ENCODE measurements around the gene SEMA6B.
A peak's percentile ranks its signal among the peaks of the same experiment; 100 is the strongest.
"Not testable (repeated sequence)": the region's sequence is repeated elsewhere in the genome, so short reads cannot be mapped to it uniquely, and the experiment has no call there.

Gene SEMA6B

GRCh38 chr19:4571305-4571917 lies 11.9 kb upstream of the SEMA6B start:
- DNase-seq = no peak

- no peak for DNase-seq
These were observed 11.4 kb upstream of the SEMA6B start for GRCh38 chr19:4570916-4571304.

- no peak for DNase-seq
These were observed 10.9 kb upstream of the SEMA6B start for GRCh38 chr19:4570402-4570801.

- no peak for DNase-seq
These were observed 9.4 kb upstream of the SEMA6B start for GRCh38 chr19:4568886-4569285.

- DNase-seq = no peak
These were observed 8.1 kb upstream of the SEMA6B start for GRCh38 chr19:4567584-4568071.

GRCh38 chr19:4566402-4567051 lies 7.0 kb upstream of the SEMA6B start:
- peak; percentile 52 for DNase-seq

GRCh38 chr19:4563562-4563961 lies 4.1 kb upstream of the SEMA6B start:
- not testable (repeated sequence) for DNase-seq

GRCh38 chr19:4562085-4562484 lies 2.6 kb upstream of the SEMA6B start:
- DNase-seq = not testable (repeated sequence)

GRCh38 chr19:4557971-4558941 lies 1.2 kb downstream of the SEMA6B start:
- peak; percentile 15 for DNase-seq

GRCh38 chr19:4557144-4557970 lies 2.1 kb downstream of the SEMA6B start:
- no peak for DNase-seq

- no peak for DNase-seq
These were observed 2.8 kb downstream of the SEMA6B start for GRCh38 chr19:4556597-4557127.

- no peak for DNase-seq
These were observed 3.6 kb downstream of the SEMA6B start for GRCh38 chr19:4555657-4556561.

GRCh38 chr19:4554717-4555116 lies 4.8 kb downstream of the SEMA6B start:
- DNase-seq = no peak

GRCh38 chr19:4553775-4554174 lies 5.7 kb downstream of the SEMA6B start:
- no peak for DNase-seq

GRCh38 chr19:4553092-4553695 lies 6.3 kb downstream of the SEMA6B start:
- no peak for DNase-seq

GRCh38 chr19:4552525-4552819 lies 7.0 kb downstream of the SEMA6B start:
- no peak for DNase-seq

- DNase-seq = no peak
These were observed 8.9 kb downstream of the SEMA6B start for GRCh38 chr19:4550479-4551050.

- DNase-seq = no peak
These were observed 9.5 kb downstream of the SEMA6B start for GRCh38 chr19:4550018-4550417.

- DNase-seq = no peak
These were observed 11.3 kb downstream of the SEMA6B start for GRCh38 chr19:4548238-4548584.

Data from NCI-H1105 treated with DMSO at 0.1 percent for 48 hours (cell line).